Activated CD4-positive, alpha-beta T cell treated with anti-CD3 and anti-CD28 coated beads for 24 hours (primary cell): ENCODE measurements around the gene HLCS.

Experiments
- DNase-seq, 2 donors: peaks; one replicate each; pipeline ENCODE4 v3.0.0-alpha.2; 2020; ENCODE audit warnings: low read depth in 2 of 2

The HLCS gene

GRCh38 chr21:36776981-36777617 is 189.4 kb downstream of the HLCS start:
- DNase-seq, result no peak

DNA sequence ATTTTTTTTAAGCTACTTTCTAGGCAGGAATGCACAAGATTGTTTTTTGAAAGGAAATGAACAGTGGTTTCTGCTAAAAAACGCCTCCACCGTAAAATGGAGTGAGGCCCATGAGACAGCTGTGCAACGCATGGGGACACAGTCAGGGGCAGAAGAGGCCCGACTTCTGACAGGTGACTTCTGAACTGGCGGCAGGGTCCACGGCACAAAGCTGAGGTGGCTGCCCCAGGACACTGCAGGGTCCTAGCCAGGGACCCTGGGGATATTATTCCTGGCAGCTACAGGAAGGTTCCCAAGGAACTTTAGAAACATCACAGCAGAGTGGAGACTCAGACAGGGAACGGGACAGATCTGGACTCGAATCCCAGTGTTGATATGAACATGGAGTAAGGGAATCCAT is 192.5 kb downstream of the HLCS start:
- DNase-seq, result no peak

DNA sequence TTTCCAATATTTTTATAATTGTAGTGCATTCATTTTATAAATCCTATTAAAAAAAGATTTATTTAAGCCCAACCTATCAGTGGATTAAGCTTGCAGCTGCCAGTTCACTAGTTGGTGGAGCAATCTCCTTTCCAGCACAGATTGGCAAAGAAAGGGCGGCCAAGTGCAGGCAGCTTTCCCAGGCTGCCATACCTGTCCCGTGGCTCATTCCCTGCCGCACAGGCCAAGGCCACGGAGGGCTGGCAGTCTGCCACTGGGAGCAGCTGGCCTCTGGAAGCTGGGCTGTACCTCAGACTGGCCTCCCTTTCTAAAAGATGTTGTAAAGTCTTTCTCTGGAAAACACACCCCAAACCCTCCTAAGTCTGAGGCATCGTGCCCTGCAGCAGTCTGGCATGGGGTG is 193.4 kb downstream of the HLCS start:
- DNase-seq, result no peak

DNA sequence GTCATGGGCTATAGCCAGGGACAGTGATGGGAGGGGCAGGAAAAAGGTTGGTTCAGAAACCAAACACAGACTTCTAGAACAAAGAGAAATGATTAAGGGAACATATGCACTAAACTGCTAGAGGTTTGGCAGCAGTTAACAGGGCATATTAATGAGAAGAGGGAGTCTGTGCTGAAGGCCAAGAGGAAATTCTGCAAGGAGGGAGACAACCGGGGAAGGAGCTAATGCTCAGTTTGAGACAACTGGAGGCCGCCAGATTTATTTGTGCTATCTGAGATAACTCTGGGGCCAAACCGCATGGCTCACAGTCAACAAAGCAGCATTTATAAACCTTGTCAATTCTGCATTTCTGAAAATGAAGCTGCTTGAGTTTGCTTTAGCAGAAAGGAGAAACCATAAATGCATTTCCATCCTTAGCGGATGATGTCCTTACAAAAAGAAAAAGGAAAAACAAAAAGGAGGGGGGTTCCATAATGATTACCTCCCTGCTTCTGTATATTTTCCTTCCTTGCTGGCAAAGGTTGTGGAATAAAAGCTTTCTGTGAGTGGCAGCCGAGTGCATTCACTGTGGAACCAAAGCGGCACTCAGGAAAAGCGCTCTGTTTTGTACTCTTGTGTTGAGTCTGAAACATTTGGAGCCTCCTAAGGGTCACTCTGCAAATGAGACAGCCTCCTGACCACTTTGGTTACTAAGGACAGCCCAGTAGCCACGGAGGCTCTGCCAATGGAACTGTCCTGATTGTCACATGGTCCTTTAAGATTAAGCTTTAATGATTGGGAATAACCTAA is 197.2 kb downstream of the HLCS start:
- no peak for DNase-seq

DNA sequence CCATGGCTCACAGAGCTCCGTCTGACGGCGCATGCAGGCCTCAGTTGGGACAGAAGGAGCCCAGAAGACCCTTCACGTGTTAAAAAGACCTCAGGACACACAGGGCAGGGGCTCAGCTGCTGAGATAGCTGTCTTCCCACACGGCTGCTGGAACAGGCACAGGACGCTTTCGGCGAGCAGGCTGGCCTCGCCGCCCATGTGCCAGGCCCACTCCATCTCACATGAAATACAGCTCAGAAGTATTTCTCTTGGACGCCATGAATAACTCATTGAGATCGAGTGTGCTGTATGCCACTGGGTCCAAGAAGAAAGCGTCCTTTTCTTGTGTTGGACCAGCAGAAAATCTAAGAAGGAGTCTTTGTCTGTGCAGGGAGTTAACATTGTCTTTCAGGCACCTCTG is 198.0 kb downstream of the HLCS start:
- no peak for DNase-seq

DNA sequence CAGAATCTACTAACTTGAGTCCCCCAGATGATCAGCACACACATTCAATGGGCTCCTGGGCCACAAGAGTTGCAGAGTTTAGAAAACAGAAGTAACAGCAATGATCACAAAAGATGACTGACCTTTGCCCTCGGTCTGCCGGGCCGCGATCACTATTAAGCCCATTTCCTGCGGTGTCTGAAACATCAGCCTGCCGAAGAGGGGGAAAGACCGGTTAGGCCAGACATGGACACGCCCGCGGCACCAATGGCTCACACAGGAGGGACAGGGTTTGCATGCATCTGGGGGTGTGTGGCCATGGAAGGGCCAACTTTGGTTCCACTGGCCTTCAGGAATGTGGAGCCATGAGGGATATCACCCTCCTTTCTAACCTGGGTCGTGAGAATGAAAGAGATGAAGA is 199.4 kb downstream of the HLCS start:
- no peak for DNase-seq

DNA sequence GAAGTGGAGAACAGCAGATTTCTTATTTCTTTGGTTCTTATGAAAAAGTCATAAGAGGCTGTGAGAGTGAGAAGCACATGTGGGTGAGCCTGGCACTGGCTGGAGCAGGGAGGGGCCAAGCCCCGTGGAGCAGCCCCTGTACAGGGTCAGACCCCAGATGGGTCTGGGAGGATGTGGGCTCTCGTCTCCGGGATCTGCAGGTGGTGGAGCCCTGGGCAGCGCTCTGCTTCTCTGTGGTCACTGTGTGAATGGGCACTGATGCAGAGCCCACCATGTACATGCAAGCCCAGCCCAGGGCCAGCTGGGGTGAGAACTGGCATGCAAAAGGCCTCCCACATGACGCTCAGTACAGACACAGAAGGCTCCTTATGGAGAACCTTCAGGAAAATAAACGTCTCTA is 200.0 kb downstream of the HLCS start:
- DNase-seq, result no peak

- DNase-seq, result no peak
Measured at GRCh38 chr21:36765229-36765628, 201.2 kb downstream of the HLCS start.

GRCh38 chr21:36763305-36763704 is 203.2 kb downstream of the HLCS start:
- DNase-seq, result no peak

- DNase-seq, result no peak
Measured at GRCh38 chr21:36762642-36763041, 203.8 kb downstream of the HLCS start.

GRCh38 chr21:36761685-36762084 is 204.8 kb downstream of the HLCS start:
- DNase-seq, result no peak

DNA sequence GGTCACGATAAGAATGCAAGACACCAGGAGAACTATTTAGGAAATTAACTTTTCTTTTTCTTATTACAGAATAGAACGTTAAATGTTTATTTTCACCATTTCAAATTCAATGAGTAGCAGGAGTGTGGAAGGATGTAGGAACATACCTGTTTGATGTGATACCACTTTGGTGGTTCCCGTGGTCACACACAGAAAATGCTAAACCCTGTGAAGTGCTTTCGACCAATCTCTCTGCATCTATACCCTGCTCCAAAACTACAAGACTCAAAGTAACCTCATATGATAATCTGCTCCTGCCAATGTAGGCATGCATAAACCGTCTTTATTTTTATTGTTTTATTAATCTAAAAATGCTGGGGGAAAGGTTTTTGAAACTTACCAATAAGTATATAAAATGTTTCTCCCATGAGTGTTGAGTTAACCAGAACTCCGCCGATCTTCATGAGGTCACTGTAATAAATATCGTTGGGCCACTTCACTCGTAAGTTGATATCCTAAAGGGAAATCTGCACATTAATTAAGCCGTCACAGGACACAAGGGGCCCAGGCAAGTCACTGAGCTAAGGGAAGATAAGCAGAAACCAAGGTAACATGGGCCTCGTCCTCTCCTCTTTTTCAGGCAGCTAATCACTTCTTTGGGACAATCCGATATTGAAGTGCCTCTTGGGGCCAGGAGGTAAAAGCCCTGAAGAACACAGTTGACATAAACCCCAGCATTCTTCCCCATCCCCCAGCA is 207.0 kb downstream of the HLCS start:
- DNase-seq, result no peak

DNA sequence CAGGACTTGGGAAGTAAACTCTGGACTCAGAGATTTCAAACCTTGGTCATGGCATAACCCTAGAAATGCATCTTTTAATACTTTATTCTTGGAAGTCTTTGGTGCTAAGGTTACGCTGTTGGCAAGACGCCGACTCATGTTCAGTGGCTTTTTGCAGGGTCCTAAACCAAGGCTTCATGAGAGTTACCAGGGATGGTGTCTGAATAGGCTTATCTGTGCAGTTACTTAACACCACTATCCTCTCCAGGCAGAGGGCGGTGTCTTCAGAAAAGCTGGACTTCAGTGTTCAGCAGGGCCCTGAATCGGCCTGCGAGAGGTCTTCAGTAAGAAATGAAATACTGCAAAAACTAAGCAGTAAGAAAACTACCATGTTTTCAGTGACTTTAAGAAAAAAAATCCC is 209.3 kb downstream of the HLCS start:
- no peak for DNase-seq

DNA sequence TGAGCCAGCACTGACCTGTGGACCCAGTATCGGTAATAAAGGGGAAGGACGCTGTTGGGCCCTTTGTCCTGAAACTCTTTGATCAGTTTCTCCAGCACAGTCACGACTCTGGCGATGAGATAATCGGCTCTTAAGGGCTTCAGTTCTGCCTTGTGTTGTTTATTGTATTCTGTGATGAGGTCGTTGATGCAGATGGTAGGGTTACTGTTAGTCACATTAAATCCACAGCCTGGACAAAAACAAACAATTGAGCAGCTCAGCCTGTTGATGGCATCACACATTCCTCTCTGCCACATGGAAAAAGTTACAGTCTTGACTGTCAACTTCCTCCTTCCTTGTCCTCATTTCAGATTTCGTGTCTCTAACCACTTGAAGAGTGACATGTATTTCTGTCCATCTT is 209.9 kb downstream of the HLCS start:
- no peak for DNase-seq

- DNase-seq, result no peak
Measured at GRCh38 chr21:36754241-36754898, 212.1 kb downstream of the HLCS start.

- DNase-seq, result no peak
Measured at GRCh38 chr21:36753556-36753955, 212.9 kb downstream of the HLCS start.

DNA sequence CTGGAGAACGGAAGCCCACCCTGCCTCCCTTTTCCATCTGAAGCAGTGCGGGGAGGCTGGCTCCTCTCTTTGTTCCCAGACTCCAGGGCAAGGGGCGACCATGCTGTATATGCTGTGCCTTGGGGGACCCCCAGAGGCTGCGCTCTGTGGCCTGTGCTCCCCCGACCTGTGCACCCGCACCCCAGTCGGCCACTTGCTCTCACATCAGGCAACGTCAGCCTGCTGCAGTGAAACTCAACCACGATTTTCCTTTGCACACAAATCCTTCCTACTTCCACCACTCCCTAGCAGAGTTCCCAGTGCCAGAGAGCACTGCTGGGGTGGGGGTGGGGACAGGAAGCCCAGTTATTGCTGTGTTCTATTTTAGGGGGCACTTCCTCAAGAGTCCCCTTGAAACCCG is 215.1 kb downstream of the HLCS start:
- DNase-seq, result no peak

DNA sequence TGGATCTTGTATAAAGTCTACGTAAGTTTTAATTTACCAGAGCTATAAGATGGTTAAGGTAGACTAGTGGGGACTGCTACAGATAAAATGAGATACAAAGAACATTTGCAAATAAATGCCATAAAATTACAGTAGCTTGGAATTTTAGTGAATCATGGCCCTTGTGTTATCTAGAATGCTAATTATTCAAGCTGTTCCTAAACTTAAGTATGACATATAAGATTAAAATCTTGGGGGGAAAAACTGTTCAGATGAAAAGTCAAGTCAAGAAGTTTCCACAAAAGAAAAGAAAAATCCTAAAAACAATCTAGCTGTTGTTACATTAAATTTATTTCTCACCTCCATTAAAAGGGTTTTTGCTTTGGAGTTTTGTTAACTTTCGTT is 215.9 kb downstream of the HLCS start:
- DNase-seq, result no peak

- no peak for DNase-seq
Measured at GRCh38 chr21:36749935-36750575, 216.4 kb downstream of the HLCS start.

GRCh38 chr21:36747815-36748383 is 218.6 kb downstream of the HLCS start:
- peak; percentile 25 to 45 for DNase-seq

DNA sequence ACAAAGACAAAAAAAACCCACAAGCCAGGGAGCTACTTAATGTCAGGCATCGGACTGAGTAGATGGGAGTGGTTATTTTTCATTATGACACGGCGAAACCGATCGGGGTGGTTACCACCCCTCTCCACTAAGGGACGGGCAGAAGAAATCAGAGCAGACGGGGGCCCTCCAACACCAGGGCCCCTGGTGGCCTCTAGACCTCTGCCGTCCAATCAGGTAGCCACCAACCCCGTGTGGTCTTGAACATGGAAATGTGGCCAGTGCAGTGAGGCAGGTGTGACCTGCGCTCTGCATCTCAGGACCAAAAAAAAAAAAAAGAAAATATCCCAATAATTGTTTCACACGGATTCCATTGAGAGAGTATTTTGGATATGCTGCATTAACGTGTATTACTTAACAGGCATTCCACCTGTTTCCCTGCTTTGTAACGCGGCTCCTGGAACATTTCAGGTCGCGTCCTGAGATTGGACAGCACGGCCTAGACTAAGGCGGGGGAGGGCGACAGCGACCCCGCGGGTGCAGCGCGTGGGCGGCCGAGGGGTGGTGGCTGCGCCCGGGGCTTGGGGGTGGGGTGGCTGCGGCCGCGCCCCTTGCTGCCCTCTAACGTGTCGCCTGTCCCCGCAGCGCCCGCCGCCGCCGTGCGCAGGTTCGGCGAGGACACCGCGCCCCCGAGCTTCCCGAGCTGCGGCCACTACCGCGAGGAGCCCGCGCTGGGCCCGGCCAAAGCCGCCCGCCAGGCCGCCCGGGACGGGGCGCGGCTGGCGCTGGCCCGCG is 219.2 kb downstream of the HLCS start:
- no peak for DNase-seq
